CD4-positive, alpha-beta T cell treated with Interleukin-2 at 100 ng/mL for 4 hours (primary cell): Measurements from ENCODE around the gene SNX25.
"Not testable (repeated sequence)": the region's sequence is repeated elsewhere in the genome, so short reads cannot be mapped to it uniquely, and the experiment has no call there.

Experiments
- DNase-seq: peaks from one replicate; pipeline ENCODE4 v3.0.0-alpha.2; 2020; ENCODE audit warnings: low spot score

The SNX25 gene

GRCh38 chr4:185205073-185205472 lies 4.3 kb upstream of the SNX25 start:
- not testable (repeated sequence) for DNase-seq

GRCh38 chr4:185205697-185206342 lies 3.6 kb upstream of the SNX25 start:
- no peak for DNase-seq

GRCh38 chr4:185207466-185207865 lies 1.9 kb upstream of the SNX25 start:
- no peak for DNase-seq

GRCh38 chr4:185209852-185210101 lies 379 bp downstream of the SNX25 start:
- DNase-seq: not testable (repeated sequence)

GRCh38 chr4:185210102-185210981 lies 944 bp downstream of the SNX25 start:
- peak; percentile 38 for DNase-seq

- no peak for DNase-seq
Measured at GRCh38 chr4:185211035-185211434, 1.6 kb downstream of the SNX25 start.

- no peak for DNase-seq
Measured at GRCh38 chr4:185211641-185212040, 2.2 kb downstream of the SNX25 start.

- DNase-seq: no peak
Measured at GRCh38 chr4:185212581-185212980, 3.2 kb downstream of the SNX25 start.

- no peak for DNase-seq
Measured at GRCh38 chr4:185213877-185214276, 4.5 kb downstream of the SNX25 start.

- DNase-seq: no peak
Measured at GRCh38 chr4:185215261-185215660, 5.9 kb downstream of the SNX25 start.

GRCh38 chr4:185217408-185217975 lies 8.1 kb downstream of the SNX25 start:
- no peak for DNase-seq

GRCh38 chr4:185218312-185218711 lies 8.9 kb downstream of the SNX25 start:
- no peak for DNase-seq

- no peak for DNase-seq
Measured at GRCh38 chr4:185219551-185220344, 10.3 kb downstream of the SNX25 start.

- no peak for DNase-seq
Measured at GRCh38 chr4:185221491-185221890, 12.1 kb downstream of the SNX25 start.

GRCh38 chr4:185221912-185222311 lies 12.5 kb downstream of the SNX25 start:
- no peak for DNase-seq

GRCh38 chr4:185222598-185222997 lies 13.2 kb downstream of the SNX25 start:
- DNase-seq: no peak

- no peak for DNase-seq
Measured at GRCh38 chr4:185224597-185224996, 15.2 kb downstream of the SNX25 start.

- DNase-seq: no peak
Measured at GRCh38 chr4:185225940-185226339, 16.5 kb downstream of the SNX25 start.

GRCh38 chr4:185227131-185227551 lies 17.7 kb downstream of the SNX25 start:
- DNase-seq: no peak

GRCh38 chr4:185227713-185228278 lies 18.4 kb downstream of the SNX25 start:
- DNase-seq: no peak

GRCh38 chr4:185229021-185229818 lies 19.8 kb downstream of the SNX25 start:
- DNase-seq: no peak
